K562 (cell line): ENCODE measurements around the gene BCORL1. TPM values are rescaled to one million over a fixed set of nuclear protein-coding genes. Genes with fewer than 3 reads are reported as not detected.

Experiments used
- ASH1L ChIP-seq: fragments of 450-650 bp; IDR thresholded peaks from 2 replicates; pipeline ENCODE4 v1.6.1; 2018; ENCODE audit warnings: borderline replicate concordance, mild to moderate bottlenecking, low read depth; ENCODE audit not compliant: partially characterized antibody
- ATF7 ChIP-seq: fragments of 450-650 bp; IDR thresholded peaks from 2 replicates; pipeline ENCODE4 v1.7.1; 2014; ENCODE audit warnings: mild to moderate bottlenecking, moderate library complexity
- CBX5 ChIP-seq: IDR thresholded peaks from 2 replicates; pipeline ENCODE4 v1.6.1; 2014; ENCODE audit warnings: low read depth, borderline replicate concordance
- KHSRP ChIP-seq: fragments of 450-650 bp; IDR thresholded peaks from 2 replicates; pipeline ENCODE4 v1.6.1; 2017
- MTF1 ChIP-seq: fragments of 250-450 bp; sonication (Bioruptor Pico); IDR thresholded peaks from 2 replicates; pipeline ENCODE4 v1.9.0; 2021; ENCODE audit warnings: moderate library complexity, mild to moderate bottlenecking, inconsistent platforms, borderline replicate concordance
- NCOA1 ChIP-seq: fragments of 450-650 bp; IDR thresholded peaks from 2 replicates; pipeline ENCODE4 v1.6.1; 2016; ENCODE audit warnings: low read depth
- NCOR1 ChIP-seq: fragments of 450-650 bp; IDR thresholded peaks from 2 replicates; pipeline ENCODE4 v1.6.1; 2016; ENCODE audit warnings: mild to moderate bottlenecking, moderate library complexity
- NR1H2 ChIP-seq: sonication (generic); formaldehyde crosslinking; IDR thresholded peaks from 2 replicates; pipeline ENCODE4 v1.4.0; 2020; ENCODE audit warnings: mild to moderate bottlenecking, missing genetic modification reagents
- ZFX ChIP-seq: sonication (generic); formaldehyde crosslinking; IDR thresholded peaks from 2 replicates; pipeline ENCODE4 v1.8.0; 2022; ENCODE audit warnings: mild to moderate bottlenecking, missing genetic modification reagents, moderate library complexity
- ZNF224 ChIP-seq: sonication (generic); formaldehyde crosslinking; IDR thresholded peaks from 2 replicates; pipeline ENCODE4 v1.8.0; 2022; ENCODE audit warnings: mild to moderate bottlenecking, missing genetic modification reagents
- ZNF41 ChIP-seq: fragments of 250-450 bp; sonication (Bioruptor Pico); conservative IDR thresholded peaks from 2 replicates; pipeline ENCODE4 v1.4.0; 2020; ENCODE audit warnings: mild to moderate bottlenecking
- polyA plus RNA-seq, 8 experiments: library from polyadenylated mRNA; depleted of rRNA in 4 of 8; stranded (reverse) in 5 of 8; unstranded in 3 of 8; fragments of >200 nt; fragmentation: Nextera tagmentation in 2 of 8; fragmentation: Illumina TruSeq in 1 of 8; extraction: Ambion mirVana in 2 of 8; extraction: Trizol in 1 of 8; gene quantifications; 2 replicates each; pipeline versions ENCODE4 v1.2.1 to v1.2.3, GENCODE V29; 2011 to 2014; ENCODE audit warnings: inconsistent platforms in 1 of 8, missing spikeins in 1 of 8
- total RNA-seq, 7 experiments: library from RNA; depleted of rRNA in 6 of 7; stranded (reverse); fragments of >200 nt in 6 of 7; fragmentation: Illumina TruSeq in 2 of 7; extraction: Trizol in 2 of 7; gene quantifications; 2 replicates each; pipeline versions ENCODE4 v1.2.1 to v1.2.3, GENCODE V29; 2011 to 2021; ENCODE audit warnings: low replicate concordance in 1 of 7
- TF ChIP-seq, protein P1 (sequence below), 2 experiments: fragments of 450-650 bp in 1 of 2; sonication (generic) in 1 of 2; formaldehyde crosslinking in 1 of 2; IDR thresholded peaks; 2 replicates each; pipeline versions ENCODE4 v1.7.1 to v1.9.0; 2016 to 2022; ENCODE audit warnings: inconsistent platforms in 1 of 2, mild to moderate bottlenecking in 1 of 2, missing genetic modification reagents in 1 of 2
- TF ChIP-seq, protein P2 (sequence below): fragments of 450-650 bp; IDR thresholded peaks from 2 replicates; pipeline ENCODE4 v1.7.0; 2016; ENCODE audit warnings: borderline replicate concordance
- TF ChIP-seq, protein P3 (sequence below): fragments of 250-450 bp; sonication (Bioruptor Pico); IDR thresholded peaks from 2 replicates; pipeline ENCODE4 v1.8.0; 2021; ENCODE audit warnings: borderline replicate concordance, mild to moderate bottlenecking, moderate library complexity; ENCODE audit not compliant: poor library complexity, severe bottlenecking
- TF ChIP-seq, protein P4 (sequence below): sonication (generic); formaldehyde crosslinking; IDR thresholded peaks from 2 replicates; pipeline ENCODE4 v1.4.0; 2020; ENCODE audit warnings: mild to moderate bottlenecking, missing genetic modification reagents

BCORL1 gene
- total and polyA plus RNA-seq, 9 of the 15 experiments (the other 6 are each of a cell fraction or from before 2014, with no cell fraction given), result 0.48 to 29.6 (median 2.1) TPM

DNA sequence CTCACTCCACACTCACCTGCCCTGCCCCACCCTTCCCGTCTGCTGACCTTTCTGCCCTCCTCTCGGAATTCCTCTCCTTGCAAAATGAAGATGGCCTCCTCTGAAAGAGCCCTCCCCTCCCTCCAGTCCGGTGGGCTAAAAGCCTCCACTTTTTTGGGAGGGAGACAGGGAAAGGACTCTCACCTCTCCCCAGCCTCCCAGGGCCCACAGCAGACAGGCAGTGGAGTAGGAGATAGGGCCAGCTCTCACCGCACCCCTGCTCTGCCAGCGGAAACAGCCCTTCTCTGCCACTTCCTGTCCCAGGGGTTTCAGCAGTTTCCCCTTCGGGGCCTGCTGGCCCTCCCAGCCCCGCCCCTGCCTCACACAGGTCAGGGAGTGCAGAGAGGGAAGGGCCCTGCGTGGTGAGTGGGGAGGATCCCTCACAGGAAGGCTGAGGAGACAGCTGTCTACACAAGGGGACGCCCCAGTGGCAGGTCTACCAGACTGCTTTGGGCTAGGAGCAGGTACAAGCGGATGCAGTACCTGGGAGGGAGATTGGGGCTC is 109.6 kb downstream of the BCORL1 start (continued):
- TF ChIP-seq, protein P1, sequence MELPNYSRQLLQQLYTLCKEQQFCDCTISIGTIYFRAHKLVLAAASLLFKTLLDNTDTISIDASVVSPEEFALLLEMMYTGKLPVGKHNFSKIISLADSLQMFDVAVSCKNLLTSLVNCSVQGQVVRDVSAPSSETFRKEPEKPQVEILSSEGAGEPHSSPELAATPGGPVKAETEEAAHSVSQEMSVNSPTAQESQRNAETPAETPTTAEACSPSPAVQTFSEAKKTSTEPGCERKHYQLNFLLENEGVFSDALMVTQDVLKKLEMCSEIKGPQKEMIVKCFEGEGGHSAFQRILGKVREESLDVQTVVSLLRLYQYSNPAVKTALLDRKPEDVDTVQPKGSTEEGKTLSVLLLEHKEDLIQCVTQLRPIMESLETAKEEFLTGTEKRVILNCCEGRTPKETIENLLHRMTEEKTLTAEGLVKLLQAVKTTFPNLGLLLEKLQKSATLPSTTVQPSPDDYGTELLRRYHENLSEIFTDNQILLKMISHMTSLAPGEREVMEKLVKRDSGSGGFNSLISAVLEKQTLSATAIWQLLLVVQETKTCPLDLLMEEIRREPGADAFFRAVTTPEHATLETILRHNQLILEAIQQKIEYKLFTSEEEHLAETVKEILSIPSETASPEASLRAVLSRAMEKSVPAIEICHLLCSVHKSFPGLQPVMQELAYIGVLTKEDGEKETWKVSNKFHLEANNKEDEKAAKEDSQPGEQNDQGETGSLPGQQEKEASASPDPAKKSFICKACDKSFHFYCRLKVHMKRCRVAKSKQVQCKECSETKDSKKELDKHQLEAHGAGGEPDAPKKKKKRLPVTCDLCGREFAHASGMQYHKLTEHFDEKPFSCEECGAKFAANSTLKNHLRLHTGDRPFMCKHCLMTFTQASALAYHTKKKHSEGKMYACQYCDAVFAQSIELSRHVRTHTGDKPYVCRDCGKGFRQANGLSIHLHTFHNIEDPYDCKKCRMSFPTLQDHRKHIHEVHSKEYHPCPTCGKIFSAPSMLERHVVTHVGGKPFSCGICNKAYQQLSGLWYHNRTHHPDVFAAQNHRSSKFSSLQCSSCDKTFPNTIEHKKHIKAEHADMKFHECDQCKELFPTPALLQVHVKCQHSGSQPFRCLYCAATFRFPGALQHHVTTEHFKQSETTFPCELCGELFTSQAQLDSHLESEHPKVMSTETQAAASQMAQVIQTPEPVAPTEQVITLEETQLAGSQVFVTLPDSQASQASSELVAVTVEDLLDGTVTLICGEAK (IDR thresholded peaks at IDR 0.05), result peak; percentile 76
- TF ChIP-seq, protein P1 (CRISPR knock-in tag; IDR thresholded peaks at IDR 0.05), result no peak
- TF ChIP-seq, protein P2, sequence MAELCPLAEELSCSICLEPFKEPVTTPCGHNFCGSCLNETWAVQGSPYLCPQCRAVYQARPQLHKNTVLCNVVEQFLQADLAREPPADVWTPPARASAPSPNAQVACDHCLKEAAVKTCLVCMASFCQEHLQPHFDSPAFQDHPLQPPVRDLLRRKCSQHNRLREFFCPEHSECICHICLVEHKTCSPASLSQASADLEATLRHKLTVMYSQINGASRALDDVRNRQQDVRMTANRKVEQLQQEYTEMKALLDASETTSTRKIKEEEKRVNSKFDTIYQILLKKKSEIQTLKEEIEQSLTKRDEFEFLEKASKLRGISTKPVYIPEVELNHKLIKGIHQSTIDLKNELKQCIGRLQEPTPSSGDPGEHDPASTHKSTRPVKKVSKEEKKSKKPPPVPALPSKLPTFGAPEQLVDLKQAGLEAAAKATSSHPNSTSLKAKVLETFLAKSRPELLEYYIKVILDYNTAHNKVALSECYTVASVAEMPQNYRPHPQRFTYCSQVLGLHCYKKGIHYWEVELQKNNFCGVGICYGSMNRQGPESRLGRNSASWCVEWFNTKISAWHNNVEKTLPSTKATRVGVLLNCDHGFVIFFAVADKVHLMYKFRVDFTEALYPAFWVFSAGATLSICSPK, result no peak
- TF ChIP-seq ZNF41 (CRISPR knock-in tag) (no peak), ASH1L (no peak), KHSRP (no peak), NCOA1 (no peak), ZNF224 (no peak), MTF1 (no peak), NCOR1 (0 out of 2 replicates have a peak, but pooled peaks have one; percentile 21), CBX5 (no peak), NR1H2 (CRISPR knock-in tag) (no peak), ATF7 (0 out of 2 replicates have a peak, but pooled peaks have one; percentile 10), ZFX (CRISPR knock-in tag) (no peak)
- TF ChIP-seq, protein P3, sequence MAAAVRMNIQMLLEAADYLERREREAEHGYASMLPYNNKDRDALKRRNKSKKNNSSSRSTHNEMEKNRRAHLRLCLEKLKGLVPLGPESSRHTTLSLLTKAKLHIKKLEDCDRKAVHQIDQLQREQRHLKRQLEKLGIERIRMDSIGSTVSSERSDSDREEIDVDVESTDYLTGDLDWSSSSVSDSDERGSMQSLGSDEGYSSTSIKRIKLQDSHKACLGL, result no peak
- TF ChIP-seq, protein P4, sequence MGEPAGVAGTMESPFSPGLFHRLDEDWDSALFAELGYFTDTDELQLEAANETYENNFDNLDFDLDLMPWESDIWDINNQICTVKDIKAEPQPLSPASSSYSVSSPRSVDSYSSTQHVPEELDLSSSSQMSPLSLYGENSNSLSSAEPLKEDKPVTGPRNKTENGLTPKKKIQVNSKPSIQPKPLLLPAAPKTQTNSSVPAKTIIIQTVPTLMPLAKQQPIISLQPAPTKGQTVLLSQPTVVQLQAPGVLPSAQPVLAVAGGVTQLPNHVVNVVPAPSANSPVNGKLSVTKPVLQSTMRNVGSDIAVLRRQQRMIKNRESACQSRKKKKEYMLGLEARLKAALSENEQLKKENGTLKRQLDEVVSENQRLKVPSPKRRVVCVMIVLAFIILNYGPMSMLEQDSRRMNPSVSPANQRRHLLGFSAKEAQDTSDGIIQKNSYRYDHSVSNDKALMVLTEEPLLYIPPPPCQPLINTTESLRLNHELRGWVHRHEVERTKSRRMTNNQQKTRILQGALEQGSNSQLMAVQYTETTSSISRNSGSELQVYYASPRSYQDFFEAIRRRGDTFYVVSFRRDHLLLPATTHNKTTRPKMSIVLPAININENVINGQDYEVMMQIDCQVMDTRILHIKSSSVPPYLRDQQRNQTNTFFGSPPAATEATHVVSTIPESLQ (CRISPR knock-in tag), result no peak
